ENCODE measurements around the gene TBX4. TPM values are rescaled to one million over a fixed set of nuclear protein-coding genes. Genes with fewer than 3 reads are reported as not detected.
"Not testable (repeated sequence)": the region's sequence is repeated elsewhere in the genome, so short reads cannot be mapped to it uniquely, and the experiment has no call there.

Gene TBX4
- total RNA-seq, 4 donors from 2014 or later, result not detected

GRCh38 chr17:61489719-61490490 lies 37.7 kb downstream of the TBX4 start:
- DNase-seq (ENCODE audit: extremely low spot score), result no peak
- no peak for TF ChIP-seq POLR2A (IDR thresholded peaks at IDR 0.05; ENCODE audit: low read depth)
- TF ChIP-seq, protein P1, sequence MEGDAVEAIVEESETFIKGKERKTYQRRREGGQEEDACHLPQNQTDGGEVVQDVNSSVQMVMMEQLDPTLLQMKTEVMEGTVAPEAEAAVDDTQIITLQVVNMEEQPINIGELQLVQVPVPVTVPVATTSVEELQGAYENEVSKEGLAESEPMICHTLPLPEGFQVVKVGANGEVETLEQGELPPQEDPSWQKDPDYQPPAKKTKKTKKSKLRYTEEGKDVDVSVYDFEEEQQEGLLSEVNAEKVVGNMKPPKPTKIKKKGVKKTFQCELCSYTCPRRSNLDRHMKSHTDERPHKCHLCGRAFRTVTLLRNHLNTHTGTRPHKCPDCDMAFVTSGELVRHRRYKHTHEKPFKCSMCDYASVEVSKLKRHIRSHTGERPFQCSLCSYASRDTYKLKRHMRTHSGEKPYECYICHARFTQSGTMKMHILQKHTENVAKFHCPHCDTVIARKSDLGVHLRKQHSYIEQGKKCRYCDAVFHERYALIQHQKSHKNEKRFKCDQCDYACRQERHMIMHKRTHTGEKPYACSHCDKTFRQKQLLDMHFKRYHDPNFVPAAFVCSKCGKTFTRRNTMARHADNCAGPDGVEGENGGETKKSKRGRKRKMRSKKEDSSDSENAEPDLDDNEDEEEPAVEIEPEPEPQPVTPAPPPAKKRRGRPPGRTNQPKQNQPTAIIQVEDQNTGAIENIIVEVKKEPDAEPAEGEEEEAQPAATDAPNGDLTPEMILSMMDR (IDR thresholded peaks at IDR 0.05), result no peak
- TF ChIP-seq EP300 (IDR thresholded peaks at IDR 0.05), result no peak
- TF ChIP-seq POLR2AphosphoS5 (IDR thresholded peaks at IDR 0.05), result no peak
- Histone ChIP-seq H3K27ac (replicated peaks in 1 of 4) (no peak overlapping the region), H3K9me3 (no peaks in the 10 kb centered on the region), H3K36me3 (no peaks in the 10 kb centered on the region), H3K27me3 (peaks cover 0 to 5% (median 0%) of the 10 kb centered on the region in 4 donors), H3K4me1 (peaks cover 0 to 23% (median 9%) of the 10 kb centered on the region in 4 donors), H3K4me3 (no peak overlapping the region)
- intact Hi-C loops (cut with DNase I), result loop anchor here (10.0 kb wide), 1 partner anchor 65 kb away; no protein-coding TSS in a partner anchor
- 95% methylated on average over 8 of the region's 12 CpGs for WGBS

DNA sequence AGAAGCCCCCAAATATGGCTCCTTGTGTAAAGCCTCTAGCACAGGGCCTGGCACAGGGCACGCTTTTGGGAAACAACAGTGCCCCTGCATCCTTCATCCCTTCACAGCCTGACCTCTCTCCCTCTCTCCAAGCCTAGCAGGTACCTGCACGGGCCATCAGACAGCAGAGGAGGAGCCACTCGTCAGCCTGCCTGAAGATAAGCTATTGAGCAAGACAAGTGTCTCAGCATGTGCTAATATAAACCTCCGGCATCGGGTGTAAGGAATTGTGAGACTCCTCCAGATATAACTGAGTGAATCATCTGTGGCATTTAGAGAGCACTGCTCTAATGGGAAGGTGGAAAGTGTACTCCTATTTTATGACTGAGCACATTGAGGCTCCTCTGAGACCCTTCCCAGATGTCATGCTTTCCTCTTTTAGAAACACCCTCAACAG lies 38.3 kb downstream of the TBX4 start:
- intact Hi-C loops (cut with DNase I), result no loop called here
- TF ChIP-seq POLR2AphosphoS5 (IDR thresholded peaks at IDR 0.05) (peak in 1 of 2 donors; percentile 26), EP300 (IDR thresholded peaks at IDR 0.05) (no peak)
- H3K27ac ChIP-seq (replicated peaks in 1 of 4), result no peak overlapping the region

GRCh38 chr17:61491981-61492380 lies 39.8 kb downstream of the TBX4 start:
- 92% methylated on average over 3 of the region's 3 CpGs for WGBS
- intact Hi-C loops (cut with DNase I), result no loop called here
- H3K9me3 ChIP-seq, result no peaks in the 10 kb centered on the region
- H3K4me3 ChIP-seq, result no peak overlapping the region
- peaks cover 0 to 23% (median 9%) of the 10 kb centered on the region in 4 donors for H3K4me1 ChIP-seq
- no peak for TF ChIP-seq POLR2AphosphoS5 (IDR thresholded peaks at IDR 0.05)
- TF ChIP-seq EP300 (IDR thresholded peaks at IDR 0.05), result no peak
- TF ChIP-seq, protein P1 (IDR thresholded peaks at IDR 0.05), result no peak
- TF ChIP-seq POLR2A (IDR thresholded peaks at IDR 0.05; ENCODE audit: low read depth), result no peak
- H3K36me3 ChIP-seq, result no peaks in the 10 kb centered on the region
- DNase-seq (ENCODE audit: extremely low spot score), result no peak
- H3K27ac ChIP-seq (replicated peaks in 1 of 4), result no peak overlapping the region
- no peaks in the 10 kb centered on the region for H3K27me3 ChIP-seq

More for the DNA sequence above, 38.3 kb downstream of the TBX4 start:
- Histone ChIP-seq H3K36me3 (no peaks in the 10 kb centered on the region), H3K4me3 (no peak overlapping the region), H3K9me3 (no peaks in the 10 kb centered on the region), H3K27me3 (peaks cover 0 to 2% (median 0%) of the 10 kb centered on the region in 4 donors), H3K4me1 (peaks cover 0 to 23% (median 9%) of the 10 kb centered on the region in 4 donors)
- no peak for DNase-seq (ENCODE audit: extremely low spot score)
- 70% methylated on average over 5 of the region's 5 CpGs for WGBS

DNA sequence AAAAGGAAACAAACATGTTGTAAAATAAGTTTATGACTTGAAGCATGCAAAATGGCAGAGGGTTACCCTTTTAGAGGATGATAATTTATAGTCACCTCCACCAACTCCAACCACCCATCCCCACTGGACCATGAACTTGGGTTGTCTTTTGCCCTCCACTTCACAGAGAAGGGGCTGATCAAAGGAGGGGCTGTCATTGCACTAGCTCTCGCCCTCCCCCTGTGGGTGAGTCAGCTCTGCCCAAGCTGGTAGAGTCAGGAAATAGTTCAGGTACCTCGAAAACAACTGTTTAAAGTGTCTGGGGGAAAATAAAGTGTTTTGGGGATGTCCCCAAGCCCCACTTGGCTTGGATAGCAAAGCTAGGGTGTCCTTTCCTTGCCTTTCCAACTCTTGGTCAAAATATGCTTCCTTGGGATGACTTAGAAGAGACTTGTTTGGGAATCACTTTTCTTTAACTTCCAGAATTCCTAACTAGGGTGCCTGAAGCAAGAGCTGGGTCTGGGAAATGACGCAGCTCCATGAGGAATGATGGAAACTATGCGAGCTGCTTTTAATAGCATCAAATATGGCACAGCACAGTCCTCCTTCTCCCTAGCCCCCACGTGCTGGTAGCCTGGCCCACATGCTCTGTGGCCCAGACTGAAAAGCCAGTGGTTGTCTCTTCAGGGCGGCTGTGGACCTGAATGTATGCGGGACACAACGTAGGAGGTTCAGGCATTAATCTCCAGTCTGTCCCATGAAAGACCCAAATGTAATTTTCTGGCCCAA lies 40.7 kb downstream of the TBX4 start:
- DNase-seq (ENCODE audit: extremely low spot score), result no peak
- intact Hi-C loops (cut with DNase I), result no loop called here
- no peaks in the 10 kb centered on the region for H3K27me3 ChIP-seq
- peaks cover 0 to 23% (median 9%) of the 10 kb centered on the region in 4 donors for H3K4me1 ChIP-seq
- H3K4me3 ChIP-seq, result no peak overlapping the region
- no peaks in the 10 kb centered on the region for H3K9me3 ChIP-seq
- no peaks in the 10 kb centered on the region for H3K36me3 ChIP-seq
- peak overlapping the region; percentile 3 to 48 (median 30) for H3K27ac ChIP-seq (replicated peaks in 1 of 4)
- WGBS, result 56% methylated on average over 8 of the region's 8 CpGs
- no peak for TF ChIP-seq EP300 (IDR thresholded peaks at IDR 0.05)
- TF ChIP-seq POLR2AphosphoS5 (IDR thresholded peaks at IDR 0.05), result peak; percentile 52 to 54

GRCh38 chr17:61493830-61494324 lies 41.7 kb downstream of the TBX4 start:
- 92% methylated on average over 7 of the region's 7 CpGs for WGBS
- H3K4me3 ChIP-seq; intact Hi-C loops (cut with DNase I); DNase-seq (ENCODE audit: extremely low spot score); H3K27me3 ChIP-seq; H3K9me3 ChIP-seq; H3K27ac ChIP-seq (replicated peaks in 1 of 4); H3K36me3 ChIP-seq: not testable (repeated sequence)
- H3K4me1 ChIP-seq, result peaks cover 0 to 23% (median 9%) of the 10 kb centered on the region in 4 donors
